Transverse colon (tissue), 4 donors: ENCODE measurements around the gene DUSP12.

Source experiments
- EP300 ChIP-seq: sonication (generic); formaldehyde crosslinking; IDR thresholded peaks from one replicate; pipeline ENCODE4 v1.6.1; 2017; ENCODE audit warnings: antibody characterized with exemption, low read depth
- POLR2A ChIP-seq: fragments of 450-650 bp; IDR thresholded peaks from one replicate; pipeline ENCODE4 v1.6.1; 2016; ENCODE audit warnings: antibody characterized with exemption, mild to moderate bottlenecking, moderate library complexity
- POLR2AphosphoS5 ChIP-seq, 3 donors: sonication (generic); formaldehyde crosslinking; IDR thresholded peaks; one replicate each; pipeline ENCODE4 v1.6.1; 2016; ENCODE audit warnings: antibody characterized with exemption in 3 of 3
- TF ChIP-seq, protein P1 (sequence below), 5 experiments: fragments of 200-600 bp in 3 of 5; fragments of 450-650 bp in 2 of 5; sonication (generic) in 3 of 5; IDR thresholded peaks; 1 replicate in 2 of 5; 2 replicates in 3 of 5; pipeline ENCODE4 v1.5.1; 2016 to 2017; ENCODE audit warnings: antibody characterized with exemption in 5 of 5, inconsistent platforms in 3 of 5, mild to moderate bottlenecking in 2 of 5, moderate library complexity in 1 of 5

DNA sequence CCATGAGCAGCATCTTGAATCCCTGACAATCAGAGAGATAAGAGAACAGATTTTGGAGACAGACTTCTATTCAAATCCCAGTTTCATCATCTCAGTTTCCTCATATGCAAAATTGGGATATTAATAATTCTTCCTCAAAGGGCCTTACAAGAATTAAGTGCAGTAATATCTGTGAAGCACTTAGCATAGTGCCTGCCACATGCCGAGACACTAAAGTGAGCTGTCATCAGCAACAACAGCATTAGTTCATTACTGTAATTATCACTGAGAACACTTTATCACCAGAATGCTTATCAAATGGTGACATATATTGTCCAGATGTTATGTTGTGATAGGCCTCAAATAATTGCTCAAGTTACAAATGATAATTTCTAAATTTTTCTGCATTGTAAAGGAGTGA is 29.2 kb upstream of the DUSP12 start:
- TF ChIP-seq EP300 (no peak), POLR2AphosphoS5 (IDR thresholded peaks at IDR 0.05) (no peak), POLR2A (no peak)
- TF ChIP-seq, protein P1, sequence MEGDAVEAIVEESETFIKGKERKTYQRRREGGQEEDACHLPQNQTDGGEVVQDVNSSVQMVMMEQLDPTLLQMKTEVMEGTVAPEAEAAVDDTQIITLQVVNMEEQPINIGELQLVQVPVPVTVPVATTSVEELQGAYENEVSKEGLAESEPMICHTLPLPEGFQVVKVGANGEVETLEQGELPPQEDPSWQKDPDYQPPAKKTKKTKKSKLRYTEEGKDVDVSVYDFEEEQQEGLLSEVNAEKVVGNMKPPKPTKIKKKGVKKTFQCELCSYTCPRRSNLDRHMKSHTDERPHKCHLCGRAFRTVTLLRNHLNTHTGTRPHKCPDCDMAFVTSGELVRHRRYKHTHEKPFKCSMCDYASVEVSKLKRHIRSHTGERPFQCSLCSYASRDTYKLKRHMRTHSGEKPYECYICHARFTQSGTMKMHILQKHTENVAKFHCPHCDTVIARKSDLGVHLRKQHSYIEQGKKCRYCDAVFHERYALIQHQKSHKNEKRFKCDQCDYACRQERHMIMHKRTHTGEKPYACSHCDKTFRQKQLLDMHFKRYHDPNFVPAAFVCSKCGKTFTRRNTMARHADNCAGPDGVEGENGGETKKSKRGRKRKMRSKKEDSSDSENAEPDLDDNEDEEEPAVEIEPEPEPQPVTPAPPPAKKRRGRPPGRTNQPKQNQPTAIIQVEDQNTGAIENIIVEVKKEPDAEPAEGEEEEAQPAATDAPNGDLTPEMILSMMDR (IDR thresholded peaks at IDR 0.05) = no peak
